HG03108 (cell line): ENCODE measurements around the gene KCNQ1OT1.

Experiments used
- ATAC-seq: cut with Tn5 transposase; IDR thresholded peaks from one replicate; pipeline ENCODE4 v1.9.1; 2021; ENCODE audit warnings: moderate library complexity; ENCODE audit not compliant: unreplicated experiment

KCNQ1OT1 gene

DNA sequence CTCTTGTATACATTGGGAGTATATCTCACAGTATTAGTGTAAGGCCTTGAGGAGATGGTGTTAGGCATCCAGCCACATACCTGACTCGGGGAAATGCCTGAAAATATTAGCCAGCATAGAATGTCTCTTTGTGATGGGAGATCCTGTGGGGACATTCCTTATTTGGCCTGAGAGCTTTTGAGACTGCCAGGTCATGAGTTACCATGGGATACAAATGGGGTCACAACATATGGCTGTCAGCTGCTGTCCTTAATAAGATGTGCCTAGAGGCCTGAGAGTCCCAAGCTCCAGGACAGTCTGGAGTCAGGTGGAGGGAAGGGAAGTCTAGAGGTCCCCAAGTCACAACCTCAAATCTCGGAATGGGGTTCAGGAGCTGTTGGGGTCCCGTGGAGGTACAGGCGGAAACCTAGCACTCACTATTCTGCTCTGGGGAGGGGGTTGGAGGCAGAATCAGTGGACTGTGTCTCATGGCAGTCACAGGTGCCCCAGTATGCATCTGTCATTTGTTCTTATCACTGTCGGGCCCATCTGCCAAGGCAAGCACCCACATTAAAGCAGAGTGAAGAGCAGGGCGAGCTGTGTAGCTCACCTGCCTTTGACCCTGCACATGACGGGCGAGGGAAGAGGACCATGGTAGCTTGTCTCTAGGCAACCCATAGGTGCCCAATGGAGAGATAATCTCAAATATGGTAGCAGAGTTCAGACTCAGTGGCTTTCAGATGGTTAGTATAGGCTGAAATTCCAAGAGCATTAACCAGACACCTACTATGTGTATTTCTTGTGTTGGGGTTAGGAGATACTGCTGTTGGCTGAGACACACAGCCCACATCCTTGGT, 29.9 kb downstream of the KCNQ1OT1 start:
- ATAC-seq: no peak

DNA sequence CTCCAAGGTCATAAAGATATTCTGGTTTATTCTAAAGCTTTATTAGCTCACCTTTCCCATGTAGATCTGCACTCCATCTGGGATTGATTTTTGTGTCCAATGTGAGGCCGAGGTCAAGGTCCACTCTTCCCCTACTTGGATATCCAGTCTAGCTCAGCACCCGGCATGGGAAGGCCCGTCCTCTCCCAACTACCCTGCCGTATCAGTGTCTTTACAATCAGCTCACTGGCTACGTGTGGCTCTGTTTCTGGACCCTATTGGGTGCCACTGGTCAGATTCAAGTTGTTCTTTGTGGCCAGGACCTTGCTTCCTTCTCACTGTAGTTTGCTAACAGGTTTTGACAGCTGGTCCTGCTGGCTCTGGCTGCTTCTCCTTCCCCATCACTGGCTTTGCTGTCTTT, 30.9 kb downstream of the KCNQ1OT1 start:
- ATAC-seq: no peak

DNA sequence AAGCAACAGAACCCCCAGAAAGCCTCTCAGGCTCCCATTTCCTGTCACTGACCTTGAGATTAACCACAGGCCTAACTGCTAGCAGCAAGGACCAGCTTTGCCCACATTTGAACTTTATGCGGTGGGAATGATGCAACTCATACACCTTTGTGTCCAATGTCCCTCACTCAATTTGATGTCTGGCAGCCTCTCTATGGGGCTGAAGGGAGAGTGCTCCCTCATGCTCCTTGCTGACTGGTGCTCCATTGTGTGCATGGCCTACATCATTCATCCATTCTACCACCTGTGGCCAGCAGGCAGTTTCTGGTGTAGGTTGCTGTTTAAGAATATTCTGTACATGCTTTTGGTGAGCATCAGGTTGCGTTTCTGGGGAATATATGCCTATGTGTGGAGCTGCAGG, 31.9 kb downstream of the KCNQ1OT1 start:
- ATAC-seq: no peak

DNA sequence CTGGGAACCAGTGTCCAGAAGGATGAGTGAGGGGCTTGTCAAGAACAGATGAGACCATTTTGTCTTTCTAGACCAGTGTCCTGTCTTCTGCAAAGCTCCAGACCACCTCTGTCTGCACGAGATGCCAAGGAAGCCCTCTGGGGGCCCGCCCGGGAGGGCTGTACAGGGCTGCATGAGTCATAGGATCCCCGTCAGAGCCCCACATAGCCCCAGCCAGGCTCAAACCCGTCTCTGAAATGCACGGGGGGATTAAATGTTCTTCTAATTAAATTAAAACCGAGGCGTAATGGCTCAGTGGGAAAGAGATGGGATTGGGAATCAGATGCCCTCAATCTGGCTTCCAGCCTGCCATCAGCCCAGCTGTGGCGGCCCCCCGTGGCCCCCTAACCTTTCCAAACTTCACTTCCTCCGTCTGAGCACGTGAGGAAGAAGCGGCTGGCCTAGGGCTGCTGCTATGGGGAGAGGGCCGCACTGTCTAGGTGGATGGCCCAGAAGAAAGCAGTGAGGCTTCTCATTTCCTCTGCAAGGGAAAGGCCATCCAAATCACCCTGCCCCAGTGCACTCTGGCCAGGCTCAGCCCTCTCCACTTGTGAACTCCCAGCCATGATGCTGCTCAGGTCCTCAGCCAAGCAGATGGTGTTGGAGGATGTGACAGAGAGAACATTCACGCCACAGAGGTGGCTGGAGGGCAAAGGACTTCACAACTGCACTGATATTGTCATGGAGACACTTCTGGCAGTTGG, 32.8 kb downstream of the KCNQ1OT1 start:
- no peak for ATAC-seq

DNA sequence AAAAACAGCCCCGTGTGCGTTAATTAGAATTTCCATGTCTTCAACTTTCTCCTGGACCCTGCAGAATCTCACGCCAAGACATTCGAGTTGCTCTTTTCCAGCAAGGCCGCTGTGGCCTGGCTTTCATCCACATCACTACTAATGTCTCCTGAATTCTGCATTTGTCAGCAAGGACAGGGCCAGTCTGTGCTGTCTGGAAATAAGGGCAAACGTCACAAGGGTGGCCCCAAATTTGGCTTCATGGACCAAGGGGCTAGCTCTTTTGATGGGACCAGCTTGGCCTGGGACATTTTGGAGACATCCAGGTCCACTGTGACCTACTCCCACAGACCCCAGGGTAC, 33.4 kb downstream of the KCNQ1OT1 start:
- no peak for ATAC-seq

DNA sequence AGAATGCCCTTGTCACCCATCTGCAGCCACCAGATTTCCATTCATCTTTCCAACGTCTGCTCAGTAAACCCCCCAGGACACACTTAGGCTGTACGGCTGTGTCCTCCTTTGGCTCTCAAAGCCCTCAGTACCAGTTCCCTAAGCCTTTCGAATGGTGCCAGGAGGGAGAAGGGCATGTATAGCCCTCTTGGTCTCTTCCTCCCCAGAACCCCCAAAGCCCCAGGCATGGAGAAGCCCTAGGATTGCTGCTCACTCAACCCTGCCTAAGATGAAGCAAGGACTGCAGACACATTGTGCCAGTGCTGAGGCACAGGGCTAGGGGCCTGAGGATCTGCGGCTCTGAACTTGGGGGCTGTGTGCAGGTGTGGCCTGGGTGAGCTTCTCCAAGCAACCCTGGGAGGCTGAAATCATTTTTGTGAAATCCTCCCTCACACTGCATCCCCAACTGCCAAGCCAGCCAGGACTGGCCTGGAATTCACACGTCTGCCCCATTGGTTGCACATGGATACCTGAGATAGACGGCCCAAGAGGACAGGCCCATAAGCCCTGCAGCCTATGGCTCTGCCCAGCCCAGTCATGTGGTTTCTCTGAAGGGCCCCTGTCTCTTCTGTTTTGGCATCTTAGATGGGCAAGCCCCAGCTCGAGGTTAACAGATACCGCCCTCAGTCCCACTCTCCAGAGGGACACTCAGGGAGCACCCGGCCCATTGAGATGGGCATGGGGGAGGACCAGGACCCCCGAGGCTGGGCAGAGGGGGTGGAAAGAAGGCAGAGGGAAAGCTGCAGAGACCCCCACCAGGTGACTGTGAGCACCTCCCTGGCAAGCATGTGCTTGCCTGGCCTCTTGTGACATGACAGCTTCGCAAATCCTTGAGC, 34.0 kb downstream of the KCNQ1OT1 start:
- ATAC-seq: no peak

DNA sequence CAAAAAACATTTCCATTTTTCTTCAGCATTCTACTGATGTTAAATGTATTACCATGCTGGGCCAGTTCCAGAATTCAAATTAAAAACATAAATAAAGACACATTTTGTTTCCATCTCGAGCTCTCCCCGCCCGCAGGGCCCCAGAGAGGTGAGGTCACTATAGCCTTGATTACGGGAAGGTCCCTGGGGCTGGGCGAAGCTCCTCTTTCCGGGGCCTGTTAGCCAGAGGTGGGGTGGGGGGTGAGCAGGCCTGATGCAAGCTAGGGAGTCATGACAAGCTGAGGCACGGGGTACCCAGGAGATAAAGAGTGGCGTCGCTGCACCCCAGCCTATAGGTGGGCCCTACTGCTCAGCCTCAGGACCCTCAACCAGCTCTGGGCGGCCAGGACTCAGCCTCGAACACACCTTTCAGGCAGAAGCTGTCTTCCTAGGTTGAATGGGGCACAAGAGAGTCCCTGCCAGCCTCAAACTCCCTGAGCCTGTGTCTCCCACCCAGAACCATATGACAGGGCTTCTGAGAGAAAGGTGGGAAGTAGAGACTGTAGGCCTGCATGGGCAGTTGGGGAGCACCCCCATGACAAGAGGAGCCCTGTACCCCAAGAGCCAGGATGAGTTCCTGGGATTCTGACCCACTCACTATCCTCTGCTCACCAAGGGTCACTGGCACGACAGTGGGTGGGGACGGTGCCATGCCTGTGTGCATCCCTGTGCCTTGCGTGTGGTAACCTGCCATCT, 34.8 kb downstream of the KCNQ1OT1 start:
- ATAC-seq: no peak

DNA sequence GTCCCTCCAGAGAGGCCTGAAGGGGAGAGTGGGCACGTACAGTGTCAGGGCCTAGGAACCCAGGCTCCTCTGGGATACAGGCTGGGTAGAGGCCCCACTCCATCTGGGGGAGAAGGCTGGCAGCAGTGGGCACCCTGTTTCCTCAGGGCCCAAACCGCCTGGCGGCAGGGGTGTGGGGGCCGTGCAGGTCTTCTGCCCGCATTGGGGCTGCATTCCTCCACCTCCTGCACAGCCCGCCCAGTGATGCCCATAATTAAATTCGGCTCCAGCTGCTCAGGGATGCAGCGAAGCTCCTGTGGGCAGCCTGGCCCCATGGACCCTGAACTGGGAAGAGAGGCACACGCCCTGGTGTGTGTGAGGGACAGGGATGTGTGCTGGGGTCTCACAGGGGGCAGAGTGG, 35.4 kb downstream of the KCNQ1OT1 start:
- no peak for ATAC-seq

DNA sequence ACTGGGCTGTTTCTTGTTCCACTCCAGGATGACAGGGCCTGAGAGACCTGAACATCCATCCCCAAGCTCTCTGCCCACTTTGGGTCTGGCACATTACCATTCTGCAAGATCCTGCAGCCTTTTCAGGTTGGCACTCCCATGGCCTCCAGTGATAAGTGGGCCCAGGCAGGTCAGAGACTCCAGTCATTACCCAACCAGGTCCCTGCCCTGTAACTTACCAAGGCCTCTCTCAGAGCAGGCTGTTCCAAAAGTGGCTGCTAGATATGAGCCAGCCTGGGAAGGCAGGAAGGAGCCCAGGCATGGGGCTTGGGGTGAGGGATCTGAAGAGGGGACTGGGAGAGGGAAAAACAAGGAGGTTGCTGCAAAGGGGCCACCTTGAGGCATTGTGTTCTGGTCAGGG, 35.9 kb downstream of the KCNQ1OT1 start:
- no peak for ATAC-seq

DNA sequence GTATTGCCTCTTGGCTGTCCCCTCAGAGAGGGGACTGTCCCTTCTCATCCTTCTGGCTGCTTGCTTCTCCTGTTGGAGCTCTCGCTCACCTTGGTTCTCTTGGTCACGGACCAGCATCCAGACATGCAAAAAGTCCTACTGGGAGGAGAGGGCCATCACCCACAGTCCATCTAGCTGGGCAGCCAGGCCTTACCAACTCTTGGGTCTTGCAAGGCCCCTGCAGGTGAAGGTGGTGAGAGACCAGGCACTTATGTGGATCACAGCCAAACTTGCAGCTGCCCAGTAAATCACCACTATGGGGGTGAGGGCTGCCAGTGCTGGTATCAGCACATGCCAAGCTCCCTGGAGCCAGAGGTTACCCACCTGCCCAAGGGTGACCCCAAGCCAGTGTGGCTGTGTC, 36.3 kb downstream of the KCNQ1OT1 start:
- no peak for ATAC-seq

DNA sequence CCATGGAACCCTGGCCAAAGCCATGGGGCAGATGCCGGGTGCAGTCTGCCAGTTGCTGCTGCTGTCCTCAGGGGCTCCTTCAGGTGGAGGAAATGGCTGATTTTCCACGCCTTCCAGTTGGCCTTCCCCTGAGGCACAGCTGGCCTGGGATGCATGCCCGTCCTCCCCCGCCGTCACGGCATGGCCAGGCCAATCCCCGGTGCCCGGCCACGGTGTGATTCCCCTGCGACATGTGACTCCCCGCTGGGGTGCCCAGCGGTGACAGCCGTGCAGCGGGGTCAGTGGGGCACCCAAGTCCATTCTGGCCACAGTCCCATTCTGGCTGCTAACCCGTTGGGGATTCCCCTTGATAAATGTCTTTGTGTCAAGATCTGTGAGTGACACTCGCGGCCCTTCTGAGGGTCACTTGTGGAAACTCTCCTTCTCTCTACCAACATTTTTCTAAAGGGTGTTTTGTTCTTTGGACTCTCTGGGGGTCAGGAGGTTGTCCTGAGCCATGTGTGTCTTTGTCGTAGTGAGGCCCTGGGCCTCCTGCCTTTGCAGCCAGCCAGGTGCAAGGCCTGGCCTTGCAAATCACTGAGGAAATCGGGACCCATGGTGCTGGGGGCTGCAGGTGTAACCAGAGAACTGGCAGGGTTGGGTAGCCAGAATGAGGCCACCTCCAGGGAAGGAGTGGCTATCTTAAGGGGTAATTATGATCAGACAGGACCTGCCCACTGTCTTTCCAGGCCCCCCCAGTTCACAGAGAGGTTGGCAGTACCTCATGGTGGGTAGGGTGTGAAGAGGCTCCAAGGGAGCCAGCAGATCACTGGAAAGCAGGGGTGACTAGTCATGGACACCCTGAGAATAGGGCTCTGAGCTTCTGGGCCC, 37.1 kb downstream of the KCNQ1OT1 start:
- ATAC-seq: no peak

DNA sequence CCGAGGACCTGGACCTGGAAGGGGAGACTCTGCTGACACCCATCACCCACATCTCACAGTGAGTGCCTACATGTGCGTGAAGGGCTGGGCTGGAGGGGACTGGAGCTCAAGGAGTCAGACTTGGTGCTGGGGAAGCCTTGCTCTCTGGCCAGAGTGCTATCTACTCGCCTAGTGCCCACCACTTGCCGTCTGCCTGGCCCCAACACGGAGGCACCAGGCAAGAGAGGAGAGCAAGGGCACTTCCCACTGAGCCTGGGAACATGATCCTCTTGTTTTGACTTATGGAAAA, 37.8 kb downstream of the KCNQ1OT1 start:
- ATAC-seq: no peak

DNA sequence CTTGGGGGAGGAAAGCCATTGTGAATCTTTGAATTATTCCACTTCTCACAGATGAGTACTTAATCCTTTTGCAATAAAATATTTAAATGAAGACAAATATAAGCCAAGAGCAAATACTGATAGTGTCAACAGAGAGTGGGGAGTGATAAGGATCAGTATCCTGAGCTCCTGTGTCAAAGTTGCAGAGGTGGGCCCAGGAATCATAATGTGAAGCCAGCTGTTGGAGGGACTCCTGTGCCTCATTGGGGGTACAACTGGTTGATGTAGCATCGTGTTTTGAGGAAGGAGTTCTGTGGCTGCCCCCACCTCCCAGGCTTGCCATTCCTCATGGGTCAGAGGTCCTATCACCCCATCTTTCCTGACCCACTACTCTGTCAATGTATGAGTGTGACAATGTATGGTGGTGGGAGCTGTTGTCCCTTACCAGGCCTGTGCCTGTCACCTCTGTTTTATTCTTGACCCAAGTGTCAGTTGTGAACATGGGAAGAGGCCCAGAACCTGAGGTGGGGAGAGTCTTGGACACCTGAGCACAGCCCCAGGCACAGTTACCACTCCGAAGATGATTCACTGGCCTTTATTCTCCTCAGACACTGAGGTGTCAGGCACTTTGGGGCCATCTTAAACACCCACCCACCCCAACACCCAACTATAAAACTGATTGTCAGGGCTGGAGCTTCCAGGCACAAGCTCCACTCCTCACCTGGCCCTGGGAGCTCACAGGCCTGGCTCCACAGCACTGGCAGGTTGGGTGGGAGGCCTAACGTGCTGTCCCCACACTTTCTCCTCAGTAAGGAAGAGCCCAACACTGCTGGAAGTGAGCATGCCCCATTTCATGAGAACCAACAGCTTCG, 38.4 kb downstream of the KCNQ1OT1 start:
- ATAC-seq: no peak

DNA sequence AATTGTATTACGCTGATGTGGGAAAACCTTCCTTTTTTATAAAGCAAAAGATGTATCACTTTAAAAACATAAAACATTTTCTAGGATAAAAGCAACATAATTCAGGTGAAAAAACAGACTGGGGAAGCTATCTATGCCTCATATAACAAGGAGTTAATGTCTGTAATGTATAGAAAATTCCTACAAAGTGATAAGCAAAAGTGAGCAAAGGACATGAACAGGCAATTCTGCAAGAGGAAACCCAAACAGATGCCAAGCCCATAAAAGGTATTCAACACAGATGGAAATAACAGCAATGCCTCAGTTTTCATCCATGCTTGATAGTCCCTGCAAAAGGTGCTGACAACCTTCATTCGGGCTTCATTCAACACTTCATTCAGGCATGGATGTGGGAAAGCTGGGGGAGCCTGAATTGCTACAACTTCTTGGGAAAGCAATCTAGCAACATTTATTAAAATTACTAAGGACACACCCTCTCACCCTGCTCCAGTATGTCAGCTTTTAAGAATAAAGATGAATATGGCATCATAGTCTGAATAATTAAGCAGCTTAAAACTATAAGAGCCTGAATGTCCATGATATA, 39.3 kb downstream of the KCNQ1OT1 start:
- no peak for ATAC-seq

DNA sequence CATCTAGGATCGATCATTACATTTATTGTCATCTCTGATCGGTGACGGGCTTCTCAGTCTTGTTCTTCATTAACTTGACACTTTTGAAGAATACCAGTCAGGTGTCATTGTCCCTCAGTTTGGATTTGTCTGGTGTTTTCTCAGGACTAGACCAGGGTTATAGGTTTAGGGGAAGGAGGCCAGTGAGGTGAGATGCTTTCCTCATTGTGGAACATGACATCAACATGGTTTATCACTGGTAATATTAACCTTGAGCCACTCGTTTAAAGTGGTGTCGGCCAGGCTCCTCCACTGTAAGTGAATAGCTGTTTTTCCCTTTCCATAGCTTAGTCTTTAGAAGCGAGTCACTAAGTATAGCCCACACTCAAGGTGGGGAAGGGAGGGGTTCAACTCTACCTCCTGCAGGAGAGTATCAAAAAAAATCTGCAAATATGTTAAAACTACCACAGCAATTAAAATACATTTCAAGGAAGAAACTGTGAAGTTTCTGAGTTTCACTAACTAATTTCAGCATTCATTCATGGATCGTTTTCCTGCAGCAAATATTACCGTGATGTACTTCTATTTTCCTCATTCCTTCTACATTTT, 42.0 kb downstream of the KCNQ1OT1 start:
- no peak for ATAC-seq

DNA sequence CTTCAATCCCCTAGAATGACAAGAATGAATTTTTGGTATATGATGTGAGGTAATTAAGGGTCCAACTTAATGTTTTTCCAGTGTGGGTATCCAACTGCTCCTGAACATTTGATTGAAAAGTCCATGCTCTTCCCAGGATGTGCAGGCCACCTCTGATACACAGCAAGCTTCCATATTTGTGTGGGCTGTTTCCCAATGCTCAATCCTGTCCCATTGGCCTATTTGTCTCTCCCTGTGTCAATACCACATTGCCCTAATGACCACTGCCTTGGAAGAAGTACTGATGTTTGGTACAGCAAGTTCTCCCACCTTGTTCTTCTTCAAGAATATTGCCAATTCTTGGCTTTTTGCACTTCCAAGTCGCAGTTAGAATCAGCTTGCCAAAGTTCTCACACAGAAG, 42.9 kb downstream of the KCNQ1OT1 start:
- ATAC-seq: no peak

DNA sequence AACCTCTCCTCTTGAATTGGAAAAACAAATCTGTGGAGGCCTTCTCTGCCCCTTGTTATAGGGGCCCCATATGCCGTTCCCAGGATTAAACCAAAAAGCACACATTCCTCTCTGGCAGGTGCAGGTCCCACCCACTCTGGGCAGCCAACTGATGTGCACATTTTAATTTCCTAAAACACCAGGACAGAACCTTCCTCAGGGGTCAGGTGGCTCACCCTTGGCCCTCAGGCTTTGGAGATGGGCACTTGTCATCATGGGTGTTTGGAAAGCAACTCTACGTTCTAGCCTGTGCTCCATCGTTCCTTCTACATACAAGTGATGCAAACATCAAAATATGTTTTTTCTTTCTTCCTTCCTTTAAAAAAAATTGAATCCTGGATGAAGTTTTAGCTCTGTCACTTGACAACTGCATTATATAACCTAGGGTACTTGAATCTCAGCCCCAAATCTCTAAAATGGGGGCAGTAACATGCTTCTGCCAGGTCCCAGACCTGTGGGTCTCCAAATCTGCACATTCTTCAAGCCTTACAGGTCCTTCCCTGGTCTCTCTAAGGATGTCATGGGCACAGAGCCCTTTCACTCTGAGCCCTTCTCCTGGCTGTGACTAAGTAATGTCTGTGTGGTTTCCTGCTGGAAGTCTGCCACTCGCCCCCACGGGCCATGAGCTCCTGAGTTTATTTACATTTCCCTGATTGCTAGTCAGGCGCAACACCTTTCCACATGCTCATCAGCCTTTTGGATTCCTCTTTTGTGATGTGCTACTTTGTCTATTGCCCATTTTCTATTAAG, 43.8 kb downstream of the KCNQ1OT1 start:
- ATAC-seq: no peak
